NOMO-1 (cell line): ENCODE data around the gene HAND2.

Experiments used
- DNase-seq, 2 experiments: peaks; one replicate each; lab custom pipeline; 2025; ENCODE audit not compliant: unreplicated experiment in 2 of 2; lab: John Stamatoyannopoulos, UW

The HAND2 gene

GRCh38 chr4:173529477-173530325 is at the start of gene HAND2:
HAND2 (minus strand) TSS chr4:173530229; CDS start chr4:173529289, 940 bp downstream.
- no peak for DNase-seq

- no peak for DNase-seq
Observed at GRCh38 chr4:173578956-173579355, 48.9 kb upstream of the HAND2 start.

- DNase-seq: no peak
Observed at GRCh38 chr4:173577963-173578362, 47.9 kb upstream of the HAND2 start.

- DNase-seq: no peak
Observed at GRCh38 chr4:173575482-173576152, 45.6 kb upstream of the HAND2 start.

- DNase-seq: no peak
Observed at GRCh38 chr4:173573725-173574124, 43.7 kb upstream of the HAND2 start.

DNA sequence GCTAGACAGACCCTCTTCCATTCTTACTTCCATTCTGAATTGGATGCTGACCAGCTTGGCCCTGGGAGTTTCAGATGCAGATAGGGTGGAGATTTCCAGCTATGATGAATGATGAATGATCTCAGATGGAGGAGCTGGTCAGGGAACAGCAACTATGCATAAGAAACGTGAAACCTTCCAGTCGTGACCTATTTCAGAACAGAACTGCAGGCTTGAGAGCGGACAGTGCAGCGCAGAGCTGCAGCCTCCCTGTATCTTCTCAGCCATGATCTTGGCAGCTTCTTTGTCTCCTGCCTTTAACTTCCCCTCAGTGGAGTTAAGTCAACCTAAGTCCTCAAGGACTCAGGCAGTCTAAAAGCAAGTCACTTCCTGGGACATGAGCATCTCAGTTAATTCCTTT is 43.3 kb upstream of the HAND2 start:
- no peak for DNase-seq

- no peak for DNase-seq
Observed at GRCh38 chr4:173572493-173573129, 42.6 kb upstream of the HAND2 start.

- DNase-seq: no peak
Observed at GRCh38 chr4:173571620-173572019, 41.6 kb upstream of the HAND2 start.

DNA sequence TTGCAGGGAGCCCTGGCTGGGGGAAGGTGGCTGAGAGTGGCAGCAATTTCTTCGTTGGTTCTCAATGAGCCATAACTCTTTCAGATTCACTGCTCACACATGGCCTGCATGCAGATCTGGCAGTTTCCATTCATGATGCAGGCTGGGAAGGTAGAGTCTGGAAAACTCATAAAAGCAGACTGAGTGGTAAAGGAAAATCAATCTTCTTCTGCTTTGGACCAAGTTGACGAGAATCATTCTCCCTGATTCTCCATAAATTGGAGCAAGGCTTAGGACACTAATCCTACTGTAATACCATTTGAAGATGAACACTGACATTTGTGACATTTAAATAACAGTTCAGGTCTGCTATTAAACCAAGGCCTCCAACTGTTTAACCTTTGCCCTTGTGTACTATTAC is 35.3 kb upstream of the HAND2 start:
- no peak for DNase-seq

GRCh38 chr4:173564461-173564860 is 34.4 kb upstream of the HAND2 start:
- DNase-seq: no peak

GRCh38 chr4:173560896-173561295 is 30.9 kb upstream of the HAND2 start:
- DNase-seq: no peak

DNA sequence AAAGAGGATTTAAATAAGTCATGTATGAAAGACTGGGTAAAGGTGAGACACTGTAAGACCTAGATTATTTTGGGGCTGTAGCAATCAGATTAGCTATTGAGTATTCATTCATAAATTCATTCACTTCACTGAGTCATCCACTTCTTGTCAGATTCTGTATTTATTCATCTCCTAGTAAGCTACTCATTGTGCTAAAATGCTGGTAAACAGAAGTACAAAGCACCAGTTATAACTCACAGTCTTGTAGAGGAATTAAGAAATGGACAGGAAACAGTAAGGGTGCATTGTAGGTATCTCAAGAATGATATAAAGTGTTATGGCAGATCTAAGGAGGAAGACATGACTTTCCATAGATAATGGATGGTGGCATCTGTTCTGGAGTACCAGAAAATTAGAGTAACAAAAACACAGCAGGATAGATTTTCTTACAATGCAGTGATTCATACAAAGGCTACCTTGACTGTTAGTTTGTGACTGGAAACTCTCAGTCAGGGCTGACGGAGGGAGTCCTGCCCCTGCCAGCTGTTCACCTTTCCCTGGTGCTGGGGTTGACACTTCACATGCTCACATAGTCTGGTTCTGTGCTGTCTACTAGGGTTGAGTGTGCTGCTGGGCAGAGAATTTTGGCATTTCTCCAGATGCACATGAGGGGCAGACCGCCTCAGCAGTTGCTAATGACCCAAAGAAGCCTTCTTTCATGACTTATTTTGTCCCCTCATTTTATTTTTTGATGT is 26.5 kb upstream of the HAND2 start:
- no peak for DNase-seq

GRCh38 chr4:173547889-173548288 is 17.9 kb upstream of the HAND2 start:
- DNase-seq: peak; percentile 91 to 96

DNA sequence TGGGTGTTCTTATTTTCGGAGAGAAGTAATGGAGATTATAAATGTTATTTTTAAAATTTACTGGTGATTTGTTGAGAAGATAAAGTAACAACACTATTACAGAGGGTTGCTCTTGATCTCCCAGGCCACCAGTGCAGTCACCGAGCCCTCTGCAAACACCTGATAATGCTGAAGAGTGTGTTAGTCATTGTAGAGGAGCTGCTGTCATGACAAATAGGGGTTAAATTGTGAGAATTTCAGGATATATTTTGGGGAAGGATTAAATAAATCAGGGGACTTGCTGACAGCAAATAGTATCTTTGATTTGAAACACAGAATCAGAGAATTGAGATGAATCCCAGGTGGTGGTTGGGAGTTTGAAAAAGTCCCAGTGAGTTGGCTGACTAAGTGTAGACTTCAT is 16.7 kb upstream of the HAND2 start:
- DNase-seq: no peak

GRCh38 chr4:173545440-173545839 is 15.4 kb upstream of the HAND2 start:
- DNase-seq: no peak

DNA sequence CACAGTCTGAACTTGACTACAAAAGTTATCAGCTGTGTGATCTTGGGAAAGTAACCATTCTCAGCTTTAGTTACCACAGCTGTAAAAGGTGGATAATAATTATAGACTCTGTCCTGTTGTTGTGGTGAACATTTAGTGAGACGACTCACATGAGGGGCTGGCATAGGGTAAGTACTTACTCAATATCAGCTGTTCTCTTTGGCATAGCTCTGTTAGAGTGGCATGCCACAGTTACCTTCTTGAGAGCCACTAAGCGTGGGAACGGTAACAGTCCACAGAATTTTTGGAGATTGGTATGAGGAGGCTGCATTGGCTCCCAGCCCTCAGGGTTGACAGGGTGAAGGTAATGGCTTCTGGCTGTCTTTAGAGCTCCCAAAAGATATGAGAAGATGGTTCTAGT is 13.2 kb upstream of the HAND2 start:
- DNase-seq: no peak

GRCh38 chr4:173539986-173540385 is 10.0 kb upstream of the HAND2 start:
- DNase-seq: peak; percentile 42 to 82

DNA sequence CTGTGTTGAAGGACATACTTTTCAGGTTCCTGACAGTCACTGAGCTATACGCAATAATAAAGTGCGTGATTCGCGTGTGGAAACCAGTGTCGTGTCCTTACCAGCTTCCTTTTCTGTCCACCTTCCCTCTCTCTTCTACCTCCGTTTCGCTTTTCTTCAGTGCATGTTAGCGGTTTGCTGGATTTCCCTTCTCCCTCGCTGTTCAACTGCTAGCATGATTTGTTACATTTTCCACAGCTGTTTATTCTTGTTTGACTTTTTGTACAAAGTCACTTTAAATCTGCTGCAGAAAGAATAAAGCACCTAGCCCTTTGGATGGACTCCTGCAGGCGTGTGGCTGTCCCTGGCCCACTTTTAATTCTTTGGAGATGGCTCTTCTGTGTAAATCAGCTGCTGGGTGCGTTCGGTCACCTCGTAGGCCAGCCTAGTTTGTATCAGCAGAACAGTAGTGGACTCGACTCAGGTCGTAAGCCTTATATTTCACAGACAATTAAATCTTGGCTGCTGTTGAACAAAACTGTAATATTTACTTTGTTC is 8.9 kb upstream of the HAND2 start:
- DNase-seq: peak in 1 of 2 experiments; percentile 94

- peak; percentile 94 to 97 for DNase-seq
Observed at GRCh38 chr4:173538148-173538908, 8.3 kb upstream of the HAND2 start.

- peak; percentile 43 to 52 for DNase-seq
Observed at GRCh38 chr4:173537613-173538147, 7.7 kb upstream of the HAND2 start.
